ENCODE measurements around the gene HPCAL1.
"Not testable (repeated sequence)": the region's sequence is repeated elsewhere in the genome, so short reads cannot be mapped to it uniquely, and the experiment has no call there.

Gene HPCAL1

DNA sequence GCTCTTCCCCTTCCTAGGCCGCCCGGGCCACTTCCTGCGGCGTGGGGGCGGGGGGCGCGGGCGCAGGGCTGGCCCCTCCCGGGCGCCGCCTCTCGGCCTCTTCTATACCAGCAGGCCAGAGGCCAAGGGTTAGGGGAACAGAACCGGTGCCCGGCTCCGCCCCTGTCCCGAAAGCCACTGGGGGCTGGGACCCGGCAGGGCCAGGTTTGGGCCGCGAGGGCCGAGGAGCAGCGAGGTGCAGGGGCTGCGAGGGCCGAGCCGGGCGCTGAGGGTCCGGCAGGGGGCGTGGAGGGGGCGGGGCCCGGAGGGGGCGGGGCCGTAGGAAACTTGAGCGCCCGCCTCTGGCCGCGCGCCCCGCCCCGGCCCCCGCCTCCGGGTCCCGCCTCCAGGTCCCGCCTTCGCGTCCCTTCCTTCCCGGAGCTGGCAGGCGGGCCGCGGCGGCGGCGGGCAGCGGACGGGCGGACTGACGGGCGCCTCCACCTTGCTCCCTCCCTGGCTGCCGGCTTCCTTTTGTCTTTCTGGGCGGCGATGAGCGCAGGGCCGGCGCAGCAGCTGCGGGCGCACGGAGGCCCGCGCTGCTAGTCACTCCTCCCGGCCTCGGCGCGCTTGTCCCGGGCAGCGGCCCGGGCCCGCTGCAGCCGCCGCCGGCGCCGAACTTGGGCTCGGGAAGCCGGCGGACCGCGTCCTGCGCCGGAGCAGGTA lies at the start of gene HPCAL1:
Gene HPCAL1, plus strand, starts transcription at position 426 of the 702 bp plus-strand sequence. CDS start 116,854 bp downstream, outside the sequence.
- peak; percentile 90 for DNase-seq

DNA sequence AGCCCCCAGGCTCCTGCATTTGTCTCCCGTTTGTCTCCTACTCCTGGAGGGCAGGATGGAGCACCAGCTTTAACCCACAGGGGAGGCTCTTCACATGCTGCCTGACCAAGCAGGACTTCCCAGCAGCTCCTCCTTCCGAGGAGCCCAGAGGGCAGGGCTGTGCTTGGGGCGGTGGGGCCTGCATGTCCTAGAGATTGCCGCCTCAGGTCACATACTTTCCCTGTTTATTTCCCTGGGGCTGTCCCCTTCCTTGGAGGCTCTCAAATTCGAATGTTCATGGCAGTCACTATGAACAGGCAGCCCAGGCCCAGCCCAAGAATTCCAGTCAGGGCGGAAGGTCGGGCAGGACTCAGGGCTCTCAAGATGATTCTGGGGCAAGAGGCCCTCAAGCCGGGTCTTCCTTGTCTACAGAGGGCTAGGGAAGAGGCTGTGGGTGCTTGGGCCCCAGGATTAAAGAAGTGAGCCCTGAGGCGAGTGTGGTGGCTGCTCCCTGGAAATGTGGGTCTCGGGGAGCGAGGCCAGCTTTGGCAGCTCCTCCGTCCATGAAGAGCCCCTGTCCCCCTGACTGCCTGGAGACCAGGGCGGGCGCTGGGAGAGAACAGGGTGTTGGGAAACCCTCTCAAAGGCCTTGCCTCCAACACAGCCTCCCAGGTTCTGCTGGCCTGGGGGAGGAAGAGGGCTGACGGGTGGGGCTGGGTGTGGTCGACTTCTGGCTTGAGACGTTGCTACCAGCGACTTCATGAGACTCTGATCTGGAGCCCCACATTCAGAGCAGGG lies 48.9 kb upstream of the HPCAL1 start:
- no peak for DNase-seq

DNA sequence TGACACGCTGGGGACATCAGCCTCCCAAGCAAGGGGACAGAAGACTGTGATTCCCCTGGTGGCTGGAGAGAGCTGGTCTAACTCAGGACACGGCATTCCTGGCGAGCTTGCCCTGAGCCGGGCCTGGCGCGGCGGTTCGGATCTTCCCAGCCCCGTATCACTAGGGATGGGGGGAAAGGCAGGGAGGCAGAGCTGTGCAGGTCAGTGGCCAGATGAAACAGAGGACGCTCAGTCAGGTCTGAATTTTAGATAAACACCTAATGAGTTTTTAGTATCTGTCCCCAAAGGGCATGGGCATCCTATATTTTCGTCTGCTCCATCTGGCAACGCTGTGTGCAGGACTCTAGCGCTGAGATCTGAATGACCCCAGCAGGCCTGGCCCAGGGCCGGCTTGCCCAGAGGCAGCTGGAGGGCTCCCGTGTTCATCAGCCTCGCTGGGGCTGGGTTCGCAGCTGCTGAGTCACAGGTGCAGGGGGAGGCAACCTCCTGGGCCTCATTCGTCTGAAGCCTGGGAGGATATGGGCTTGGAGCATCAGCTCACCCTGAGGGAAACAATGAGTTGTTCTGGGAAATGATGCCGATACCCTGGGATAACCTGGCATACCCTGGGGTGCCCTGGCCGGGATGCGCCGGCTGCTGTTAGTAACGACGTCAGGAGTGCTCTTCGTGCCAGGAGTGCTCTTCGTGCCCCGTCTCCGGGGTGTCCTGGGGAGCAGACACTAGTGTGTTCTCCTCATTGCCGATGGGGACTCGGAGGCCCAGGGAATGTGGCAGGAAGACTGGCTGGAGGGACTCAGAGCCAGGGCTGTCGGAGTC lies 48.1 kb upstream of the HPCAL1 start:
- peak; percentile 65 for DNase-seq

DNA sequence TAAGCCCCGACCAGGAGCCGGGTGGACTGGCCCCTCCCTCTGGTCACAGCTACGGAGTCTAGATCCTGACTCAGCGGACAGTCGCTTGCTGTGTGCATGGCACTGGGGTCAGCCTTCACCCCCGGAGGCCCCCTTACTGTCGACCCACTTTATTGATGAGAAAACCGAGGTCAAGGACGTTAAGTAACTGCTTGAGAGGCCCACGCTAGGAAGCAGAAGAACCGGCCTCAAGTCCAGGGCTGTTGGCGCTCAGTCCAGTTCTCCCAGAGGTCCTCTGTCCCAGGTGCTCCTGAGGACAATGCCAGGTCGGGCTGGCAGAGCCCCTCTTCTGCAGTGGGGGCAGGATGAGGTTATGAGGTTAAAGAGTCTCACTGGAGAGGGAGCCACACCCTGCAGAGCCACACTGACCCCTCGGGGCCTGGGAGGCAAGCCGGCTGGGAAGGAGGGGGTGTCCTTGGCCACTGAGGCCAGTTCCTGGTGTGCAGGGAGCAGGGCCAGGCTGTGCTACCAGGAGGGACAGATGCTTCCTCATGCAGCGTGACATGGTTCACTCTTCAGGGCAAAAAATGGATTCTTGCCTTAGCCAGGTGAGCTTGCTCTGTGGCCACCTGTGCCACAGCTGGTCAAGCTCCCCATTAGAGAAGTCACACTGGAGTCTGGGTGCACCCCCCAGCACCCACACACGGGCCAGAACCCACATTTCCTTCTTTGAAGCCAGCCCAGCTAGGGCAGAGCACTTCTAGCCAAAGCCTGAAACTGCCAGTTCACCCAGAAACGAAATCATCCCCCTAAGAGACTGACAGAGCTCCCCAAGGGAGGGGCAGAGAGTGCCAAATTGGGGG lies 47.3 kb upstream of the HPCAL1 start:
- DNase-seq = no peak

DNA sequence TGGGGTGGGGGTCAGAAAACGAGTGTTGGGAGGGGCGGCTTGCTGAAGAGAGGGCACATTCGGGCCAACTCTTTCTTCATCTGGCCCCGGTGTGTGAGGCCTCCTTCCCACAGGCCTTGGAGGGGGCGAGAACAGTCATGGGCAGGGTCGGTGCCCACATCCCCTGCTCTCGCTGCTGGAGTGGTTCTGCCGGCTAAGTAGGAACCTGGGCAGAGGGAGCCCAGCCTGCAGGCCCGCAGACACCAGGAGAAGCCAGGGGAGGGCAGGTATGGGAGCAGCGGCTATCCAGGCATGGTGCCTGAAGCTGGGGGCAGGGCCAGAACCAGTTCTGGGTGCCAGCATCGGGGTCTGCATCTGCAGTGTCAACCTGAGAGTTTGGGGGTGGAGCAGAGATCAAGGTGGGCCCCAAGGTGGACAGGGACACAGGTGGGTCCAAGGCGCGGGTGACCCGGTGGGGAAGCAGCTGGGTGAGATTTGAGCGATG lies 46.6 kb upstream of the HPCAL1 start:
- DNase-seq = no peak

DNA sequence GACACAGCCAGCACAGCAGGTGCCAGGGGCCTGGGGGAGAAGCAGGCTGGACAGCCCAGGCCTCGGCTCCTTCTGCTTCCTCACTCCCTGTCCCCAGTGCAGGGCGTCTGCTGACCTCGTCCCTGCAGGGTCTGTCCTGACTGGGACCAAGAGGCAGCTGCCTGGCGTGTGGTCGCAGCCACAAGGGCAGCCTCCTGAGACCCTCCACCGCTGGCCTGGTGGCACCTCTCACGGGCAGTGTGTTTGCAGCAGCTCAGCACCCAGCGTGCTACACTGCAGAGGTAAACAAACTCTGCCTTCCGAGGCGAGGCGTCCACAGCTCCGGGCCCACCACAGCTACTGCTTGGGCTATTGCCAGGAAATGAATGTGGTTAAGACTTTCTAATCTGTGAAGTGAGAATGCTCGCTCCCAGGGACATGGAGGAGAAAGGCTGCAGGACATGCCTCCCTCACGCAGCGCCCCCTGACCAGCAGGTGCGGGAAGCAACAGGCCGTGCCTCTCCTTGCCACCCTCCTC lies 46.1 kb upstream of the HPCAL1 start:
- no peak for DNase-seq

DNA sequence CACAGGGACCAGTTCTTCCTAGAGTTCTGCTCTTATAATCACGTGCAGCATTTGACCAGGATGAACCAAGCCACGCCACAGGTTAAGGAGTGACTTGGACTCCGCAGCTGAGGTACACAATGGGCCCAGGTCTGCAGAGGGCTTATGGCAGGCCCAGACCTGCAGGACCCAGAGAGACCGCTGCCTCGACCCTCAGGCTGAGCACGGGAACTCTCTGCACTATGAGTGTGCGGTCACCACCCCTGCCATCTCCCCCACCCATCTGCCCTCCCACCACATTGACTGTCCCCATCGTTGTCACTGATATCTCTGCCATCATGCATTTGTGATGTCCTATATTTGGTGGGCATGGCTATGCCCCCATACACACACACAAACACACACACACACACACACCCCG lies 45.7 kb upstream of the HPCAL1 start:
- DNase-seq = no peak

DNA sequence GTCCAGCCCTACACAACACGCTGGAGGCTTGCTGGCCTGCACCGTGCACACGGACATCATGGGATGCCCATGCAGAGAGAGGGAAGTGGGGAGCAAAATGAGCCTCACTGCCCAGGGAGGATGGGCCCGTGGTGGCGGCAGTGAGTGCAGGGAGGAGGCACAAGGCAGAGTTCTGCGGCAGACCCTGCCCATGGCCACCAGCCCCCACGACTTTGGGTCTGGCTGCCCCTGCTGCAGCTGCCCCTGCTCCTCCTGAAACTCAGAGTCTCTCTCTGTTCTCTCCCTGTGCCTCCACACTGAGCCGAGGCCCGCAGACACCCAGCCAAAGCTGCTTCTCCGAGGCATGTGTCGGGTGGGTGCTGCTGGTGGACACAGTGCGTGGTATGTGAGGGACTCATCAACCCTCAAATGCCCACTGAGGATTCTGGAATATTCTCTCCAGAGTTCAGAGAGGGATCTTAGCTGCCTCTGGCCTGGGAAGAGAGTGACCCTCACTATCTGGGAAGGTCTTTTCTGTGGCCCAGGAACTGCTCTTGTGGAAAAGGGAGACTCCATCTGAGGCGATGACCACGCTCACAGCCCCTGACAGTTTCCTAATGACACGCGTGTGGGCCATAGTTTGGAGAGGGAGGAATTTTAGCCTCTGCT lies 45.1 kb upstream of the HPCAL1 start:
- DNase-seq = no peak

DNA sequence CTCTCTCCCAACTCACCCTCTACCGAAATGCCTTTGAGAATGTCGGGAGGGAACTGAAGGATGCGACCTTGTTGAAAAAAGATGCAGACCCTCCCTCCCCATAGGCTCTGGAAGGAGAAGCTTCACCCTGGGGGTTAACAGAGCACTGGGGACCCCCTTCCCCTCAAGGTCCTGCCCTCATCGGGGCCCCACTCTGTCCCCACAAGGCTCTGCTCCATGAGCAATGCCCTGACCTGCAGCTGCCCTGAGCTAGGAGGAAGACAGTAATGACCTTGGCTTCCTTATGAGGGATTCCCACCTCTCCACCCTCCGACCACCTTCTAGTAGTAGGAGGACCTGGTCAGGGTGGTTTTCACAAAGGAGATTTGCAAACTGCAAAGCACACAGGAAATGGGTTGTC lies 44.4 kb upstream of the HPCAL1 start:
- DNase-seq = no peak

DNA sequence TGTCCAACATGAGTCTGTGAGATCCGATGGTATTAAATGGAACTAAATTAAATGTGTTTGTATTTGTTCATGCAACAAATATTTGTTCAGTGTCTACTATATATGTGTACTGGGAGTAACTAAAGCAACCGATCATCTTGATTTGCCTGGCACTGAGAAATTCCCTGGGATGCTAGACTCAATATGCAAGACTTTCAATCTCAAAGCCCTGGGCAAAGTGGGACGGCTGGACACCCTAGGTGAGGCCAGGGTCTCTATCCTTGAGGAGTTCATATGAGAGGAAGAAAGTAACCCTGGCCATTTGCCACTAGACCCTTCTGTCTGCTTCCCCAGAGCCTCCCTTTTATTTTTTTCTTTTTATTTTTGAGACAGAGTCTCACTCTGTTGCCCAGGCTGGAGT lies 44.0 kb upstream of the HPCAL1 start:
- DNase-seq = no peak

DNA sequence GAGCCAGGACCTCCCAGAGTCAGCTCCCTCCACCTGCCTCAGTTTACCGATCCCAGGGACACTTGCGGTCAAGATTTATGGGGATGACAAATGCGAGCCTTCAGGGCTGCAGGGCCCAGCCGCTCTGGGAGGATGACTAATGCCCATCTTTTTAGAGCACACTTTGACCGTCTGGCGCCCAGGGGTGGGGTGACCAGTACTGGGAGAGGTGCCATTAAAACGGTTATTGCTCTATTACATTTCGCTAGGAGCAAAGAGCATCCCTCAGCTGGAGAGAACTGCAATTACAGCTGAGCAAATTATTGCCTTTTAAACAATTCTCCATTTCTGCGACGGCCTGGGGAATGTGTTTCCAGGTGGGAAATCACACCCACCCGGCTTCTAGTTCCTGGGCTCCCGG lies 42.6 kb upstream of the HPCAL1 start:
- no peak for DNase-seq

DNA sequence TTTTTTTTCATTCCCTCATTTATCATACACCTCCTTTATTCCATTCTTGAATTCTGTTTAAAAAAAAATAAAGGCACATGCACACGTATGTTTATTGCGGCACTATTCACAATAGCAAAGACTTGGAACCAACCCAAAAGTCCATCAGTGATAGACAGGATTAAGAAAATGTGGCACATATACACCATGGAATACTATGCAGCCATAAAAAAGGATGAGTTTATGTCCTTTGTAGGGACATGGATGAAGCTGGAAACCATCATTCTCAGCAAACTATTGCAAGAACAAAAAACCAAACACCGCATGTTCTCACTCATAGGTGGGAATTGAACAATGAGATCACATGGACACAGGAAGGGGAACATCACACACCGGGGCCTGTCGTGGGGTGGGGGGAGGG lies 39.2 kb upstream of the HPCAL1 start:
- DNase-seq = not testable (repeated sequence)

DNA sequence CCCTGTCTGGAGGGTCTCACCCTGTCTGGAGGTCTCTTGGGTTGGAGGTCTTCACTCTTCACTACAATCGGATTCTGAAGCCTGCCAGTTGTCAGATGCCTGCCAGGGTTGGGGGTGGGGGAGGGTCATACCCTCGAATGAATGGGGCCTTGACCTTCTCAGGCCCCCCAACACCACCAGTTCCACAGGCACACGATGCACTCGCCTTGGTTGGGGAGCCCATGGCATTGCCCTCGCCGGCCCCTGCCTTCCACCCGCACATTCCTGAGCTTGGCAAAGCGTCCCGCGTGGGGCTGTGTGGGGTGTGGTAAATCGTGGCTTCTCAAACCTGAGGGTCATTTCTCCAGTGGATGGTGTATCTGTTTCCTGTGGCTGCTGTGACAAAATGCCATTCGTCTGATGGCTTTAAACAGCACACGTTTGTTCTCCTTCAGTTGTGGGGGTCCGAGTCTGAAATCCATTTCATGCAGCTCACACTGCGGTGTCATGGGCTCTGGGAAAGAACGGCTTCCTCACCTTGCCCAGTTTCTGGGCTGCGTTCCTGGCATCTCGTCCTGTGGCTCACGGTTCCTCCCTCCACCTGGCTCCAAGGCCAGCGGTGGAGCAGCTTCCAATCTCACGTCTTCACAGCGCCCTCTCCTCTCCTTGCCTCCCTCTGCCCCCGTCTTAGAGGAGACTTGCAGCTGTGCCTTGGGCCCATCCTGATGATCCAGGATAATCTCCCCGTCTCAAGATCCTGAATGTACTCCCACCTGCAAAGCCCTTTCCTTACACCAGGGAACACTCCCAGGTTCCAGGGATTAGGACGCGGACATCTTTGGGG lies 38.0 kb upstream of the HPCAL1 start:
- no peak for DNase-seq

DNA sequence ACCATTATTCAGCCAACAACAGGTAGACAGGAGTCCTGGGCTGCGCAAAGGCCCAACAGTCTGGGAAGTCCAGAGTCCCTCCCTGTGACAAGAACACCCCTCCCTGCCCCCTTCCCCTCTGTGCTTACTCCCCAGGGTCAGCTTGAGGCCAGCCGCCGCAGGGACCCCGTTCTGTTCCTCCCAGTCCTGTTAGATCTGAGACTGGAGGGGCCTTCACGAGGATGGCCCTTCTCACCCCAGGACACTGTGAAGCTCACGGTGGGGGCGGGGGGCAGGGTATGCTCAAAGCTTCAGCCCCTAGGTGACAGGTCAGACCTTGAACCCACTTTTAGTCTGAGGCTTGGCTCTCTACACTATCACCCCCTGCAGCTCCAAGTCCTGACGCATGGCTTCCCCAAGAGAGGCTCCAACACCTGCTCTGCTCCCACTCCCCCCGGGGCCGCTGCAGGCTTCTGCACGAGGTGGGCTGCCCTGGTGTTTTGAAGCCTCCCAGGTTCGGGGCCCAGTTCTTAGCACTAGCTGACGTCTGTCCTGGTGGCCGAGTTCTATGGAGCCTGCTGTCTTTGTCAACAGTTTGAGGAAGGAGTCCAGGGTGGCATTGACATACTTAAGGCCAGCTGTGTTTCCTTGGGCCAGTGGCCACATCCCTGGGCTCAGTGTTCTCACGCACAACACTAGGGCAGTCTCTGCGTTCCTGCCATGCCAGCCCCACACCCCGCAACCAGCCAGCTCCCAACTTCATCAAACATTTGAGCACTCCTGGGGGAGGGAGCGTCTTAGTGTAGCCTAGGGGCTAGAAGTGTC lies 37.2 kb upstream of the HPCAL1 start:
- no peak for DNase-seq

DNA sequence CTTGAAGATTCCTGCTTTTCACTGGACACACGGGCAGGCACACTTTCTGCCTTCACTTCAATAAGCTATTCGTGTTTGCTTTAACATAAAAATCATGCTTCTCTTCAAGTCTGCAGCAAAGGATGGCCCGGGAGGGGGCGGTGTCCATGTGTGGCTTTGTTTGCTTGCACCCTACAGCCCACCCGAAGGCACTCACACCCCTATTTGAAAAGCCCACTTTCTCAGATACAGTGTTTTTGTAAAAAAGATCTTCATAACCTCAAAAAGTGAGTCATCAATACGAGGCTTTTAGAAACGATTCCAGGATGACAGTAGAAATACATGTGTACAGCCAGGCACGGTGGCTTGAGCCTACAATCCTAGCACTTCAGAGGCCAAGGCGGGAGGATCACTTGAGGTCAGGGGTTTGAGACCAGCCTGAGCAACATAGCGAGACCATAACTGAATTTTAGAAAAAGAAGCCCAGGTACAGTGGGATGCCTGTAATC lies 36.5 kb upstream of the HPCAL1 start:
- no peak for DNase-seq

DNA sequence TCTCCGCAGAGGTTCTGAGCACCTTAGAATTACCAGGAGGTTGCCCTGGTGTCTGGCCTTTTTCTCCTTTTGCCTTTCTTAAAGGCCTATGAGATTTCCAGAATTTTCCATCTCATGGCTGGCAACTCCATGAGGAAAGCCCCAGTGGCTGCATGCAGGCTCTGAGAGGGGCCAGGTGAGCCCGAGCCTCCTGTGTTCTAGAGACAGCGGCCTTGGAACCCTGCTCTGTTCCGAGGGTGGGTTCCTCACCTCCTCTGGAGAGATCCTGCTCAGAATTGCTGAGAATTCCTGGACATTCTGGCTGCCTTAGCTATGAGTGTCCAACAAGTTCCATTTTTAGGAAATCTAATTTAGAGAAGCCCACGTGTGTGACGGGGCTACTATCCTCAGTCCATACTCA lies 35.7 kb upstream of the HPCAL1 start:
- DNase-seq = no peak

DNA sequence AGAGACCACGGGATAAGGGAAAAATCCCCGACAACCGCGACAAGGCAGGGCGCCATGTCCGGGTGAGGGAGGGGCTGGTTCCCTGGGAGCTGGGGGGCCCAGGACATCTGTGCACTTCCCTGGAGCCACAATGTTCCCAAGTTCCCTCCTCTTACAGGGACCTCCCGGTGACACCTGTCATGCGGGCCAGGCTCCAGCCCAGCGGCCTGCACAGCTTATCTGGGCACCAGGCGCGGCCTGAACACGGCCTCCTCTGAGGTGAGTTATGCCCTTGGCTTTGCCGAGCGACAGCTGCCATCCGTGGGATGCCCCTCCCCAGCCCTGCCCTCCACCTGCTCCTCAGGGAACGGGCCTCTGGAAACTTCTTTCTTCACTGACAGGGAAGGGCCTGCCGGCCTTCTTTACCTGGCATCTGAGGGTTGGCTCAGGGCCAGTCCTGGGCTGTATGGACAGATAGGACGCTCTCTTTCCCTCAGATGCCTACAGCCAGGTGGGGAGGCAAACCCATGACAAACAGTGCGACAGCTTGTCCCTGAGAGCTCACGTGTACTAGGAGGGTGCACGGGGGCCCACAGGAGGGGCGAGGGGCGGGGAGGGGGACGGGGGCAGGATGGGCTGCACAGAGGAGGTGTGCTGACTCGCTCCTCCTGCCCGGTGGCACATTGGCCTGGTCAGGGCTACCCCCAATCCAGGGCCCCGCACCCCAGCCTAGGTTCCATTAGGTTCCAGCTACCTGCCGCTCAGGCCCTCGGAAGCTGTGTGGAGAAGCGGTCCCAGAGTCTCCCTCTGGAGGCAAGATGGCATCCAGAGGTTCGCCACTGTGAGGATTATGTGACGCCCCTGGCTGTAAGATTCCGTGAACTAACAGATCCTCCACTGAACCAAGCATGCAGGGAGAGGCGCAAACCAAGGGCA lies 34.9 kb upstream of the HPCAL1 start:
- peak; percentile 39 for DNase-seq

DNA sequence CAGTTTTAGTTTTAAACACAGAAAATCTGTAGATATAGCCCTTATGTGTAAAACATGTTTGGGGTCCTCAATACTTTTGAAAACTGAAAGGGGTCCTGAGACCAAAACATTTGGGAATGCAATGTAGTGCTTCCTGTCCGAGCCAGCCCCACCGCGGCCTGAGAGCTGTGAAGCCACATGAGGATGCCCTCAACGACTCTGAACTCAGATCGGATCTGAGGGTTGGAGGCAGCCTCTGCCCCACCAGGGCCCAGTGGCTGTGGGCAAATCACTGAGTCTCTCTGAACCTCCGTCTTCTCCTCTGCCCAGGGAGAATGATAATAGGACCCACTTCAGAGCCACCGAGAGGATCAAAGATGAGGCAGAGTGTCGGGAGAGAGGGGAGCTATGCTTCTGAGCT lies 33.4 kb upstream of the HPCAL1 start:
- DNase-seq = no peak

Measured in NCI-H345 (cell line).